GM12873 (cell line): ENCODE data around the gene GTF2IRD1.

Source experiments
- TF ChIP-seq, protein P1 (sequence below): IDR thresholded peaks from 2 replicates; pipeline ENCODE4 v1.5.1; 2012; ENCODE audit warnings: low read depth, mild to moderate bottlenecking, moderate library complexity, low read length, control low read depth; ENCODE audit not compliant: insufficient read depth; ENCODE audit errors: missing control alignments

Gene GTF2IRD1

DNA sequence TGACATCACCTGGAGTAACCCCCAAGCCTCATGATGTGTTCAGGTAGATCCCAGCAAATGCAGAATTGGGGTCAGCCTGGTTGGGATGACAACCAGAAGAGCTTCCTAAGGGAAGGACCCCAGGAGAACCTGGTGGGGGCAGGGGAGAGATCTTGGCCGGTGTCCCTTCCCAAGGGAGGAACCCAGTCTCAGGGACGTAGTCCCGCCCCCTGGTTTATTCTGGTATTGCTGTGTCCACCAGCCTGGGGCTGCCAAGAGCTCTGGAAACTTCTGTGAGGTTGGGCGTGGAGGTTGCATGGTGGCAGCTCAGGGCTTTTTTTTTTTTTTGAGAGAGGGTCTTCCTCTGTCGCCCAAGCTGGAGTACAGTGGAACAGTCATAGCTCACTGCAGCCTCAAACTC lies 19.4 kb downstream of the GTF2IRD1 start:
- TF ChIP-seq, protein P1, sequence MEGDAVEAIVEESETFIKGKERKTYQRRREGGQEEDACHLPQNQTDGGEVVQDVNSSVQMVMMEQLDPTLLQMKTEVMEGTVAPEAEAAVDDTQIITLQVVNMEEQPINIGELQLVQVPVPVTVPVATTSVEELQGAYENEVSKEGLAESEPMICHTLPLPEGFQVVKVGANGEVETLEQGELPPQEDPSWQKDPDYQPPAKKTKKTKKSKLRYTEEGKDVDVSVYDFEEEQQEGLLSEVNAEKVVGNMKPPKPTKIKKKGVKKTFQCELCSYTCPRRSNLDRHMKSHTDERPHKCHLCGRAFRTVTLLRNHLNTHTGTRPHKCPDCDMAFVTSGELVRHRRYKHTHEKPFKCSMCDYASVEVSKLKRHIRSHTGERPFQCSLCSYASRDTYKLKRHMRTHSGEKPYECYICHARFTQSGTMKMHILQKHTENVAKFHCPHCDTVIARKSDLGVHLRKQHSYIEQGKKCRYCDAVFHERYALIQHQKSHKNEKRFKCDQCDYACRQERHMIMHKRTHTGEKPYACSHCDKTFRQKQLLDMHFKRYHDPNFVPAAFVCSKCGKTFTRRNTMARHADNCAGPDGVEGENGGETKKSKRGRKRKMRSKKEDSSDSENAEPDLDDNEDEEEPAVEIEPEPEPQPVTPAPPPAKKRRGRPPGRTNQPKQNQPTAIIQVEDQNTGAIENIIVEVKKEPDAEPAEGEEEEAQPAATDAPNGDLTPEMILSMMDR, result no peak

DNA sequence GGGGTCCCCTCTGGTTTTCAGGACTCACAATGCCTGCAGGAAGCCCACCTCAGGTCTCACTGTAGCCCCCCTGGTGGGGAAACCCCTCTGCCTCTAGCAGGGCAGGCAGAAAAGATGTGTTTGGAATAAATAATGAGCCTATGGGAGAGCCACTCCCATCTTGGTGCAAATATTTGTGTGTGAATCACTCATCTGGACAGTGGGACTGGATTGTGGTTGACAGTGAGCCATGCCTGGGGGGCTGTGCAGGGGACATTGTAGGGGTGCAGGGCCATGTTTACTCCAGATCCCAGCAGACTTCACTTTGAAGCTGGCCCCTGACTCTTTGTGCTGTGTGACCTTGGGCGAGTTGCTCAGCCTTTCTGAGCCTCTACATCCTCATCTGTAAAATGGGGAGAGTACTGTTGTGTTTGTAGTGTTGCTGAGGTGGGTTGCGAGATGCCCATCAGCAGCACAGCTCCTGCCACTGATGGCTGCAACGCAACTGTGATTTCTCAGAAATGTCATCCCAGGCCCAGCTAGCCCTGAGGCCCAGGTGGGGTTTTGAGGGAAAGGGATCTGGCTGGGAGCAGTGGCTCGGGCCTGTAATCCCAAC lies 20.7 kb downstream of the GTF2IRD1 start:
- TF ChIP-seq, protein P1, result no peak

DNA sequence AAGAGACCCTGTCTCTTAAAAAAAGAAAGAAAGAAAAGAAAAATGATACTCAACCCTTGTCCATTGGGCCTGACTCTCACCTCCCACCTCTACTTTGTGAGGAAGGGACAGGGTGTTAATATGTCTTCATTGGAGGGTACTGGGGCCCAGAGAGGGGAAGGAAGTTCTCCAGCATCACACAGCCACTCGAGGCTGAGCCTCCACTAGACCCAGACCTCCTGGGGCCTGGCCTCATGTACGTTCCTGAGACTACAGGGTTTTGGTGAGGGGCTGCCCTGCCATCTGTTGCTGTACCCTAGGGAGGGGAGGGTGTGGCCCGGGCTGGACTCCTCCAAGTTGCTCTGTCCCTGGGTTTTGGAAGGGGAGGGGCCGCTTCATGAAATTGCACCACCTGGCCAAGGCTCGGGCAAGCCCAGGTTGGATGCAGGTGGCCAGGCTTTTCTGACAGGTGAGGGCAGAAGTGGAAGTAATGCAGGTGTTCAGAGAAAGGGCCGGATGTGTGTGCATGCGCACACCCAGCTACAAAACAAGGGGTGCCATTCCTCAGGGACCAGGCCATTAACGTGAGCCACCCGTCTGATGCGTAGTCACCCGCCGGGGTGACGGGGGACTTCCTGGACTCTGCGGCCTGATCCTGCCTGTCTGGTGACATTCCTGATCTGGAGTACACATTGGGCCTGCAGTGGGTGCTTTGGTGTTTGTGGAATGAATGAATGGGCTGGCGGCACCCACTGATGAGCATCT lies 21.7 kb downstream of the GTF2IRD1 start:
- TF ChIP-seq, protein P1, result no peak

DNA sequence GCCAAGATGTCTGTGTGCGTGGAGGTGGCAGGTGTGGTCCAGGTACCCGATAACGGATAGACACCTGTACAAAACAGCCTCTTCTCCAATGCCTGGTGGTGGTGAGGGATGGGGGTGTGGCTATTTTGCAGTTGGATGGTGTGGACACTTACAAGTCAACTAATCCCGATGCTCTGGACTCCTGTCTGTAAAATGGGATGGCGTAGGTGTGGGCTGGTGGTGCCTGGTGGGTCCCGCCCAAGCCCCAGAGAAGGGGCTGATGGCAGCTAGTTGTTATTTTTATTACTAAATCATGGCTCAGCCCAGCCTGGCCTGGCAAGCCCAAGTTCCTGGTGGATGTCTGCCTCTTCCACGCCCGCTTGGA lies 22.3 kb downstream of the GTF2IRD1 start:
- TF ChIP-seq, protein P1, result no peak

DNA sequence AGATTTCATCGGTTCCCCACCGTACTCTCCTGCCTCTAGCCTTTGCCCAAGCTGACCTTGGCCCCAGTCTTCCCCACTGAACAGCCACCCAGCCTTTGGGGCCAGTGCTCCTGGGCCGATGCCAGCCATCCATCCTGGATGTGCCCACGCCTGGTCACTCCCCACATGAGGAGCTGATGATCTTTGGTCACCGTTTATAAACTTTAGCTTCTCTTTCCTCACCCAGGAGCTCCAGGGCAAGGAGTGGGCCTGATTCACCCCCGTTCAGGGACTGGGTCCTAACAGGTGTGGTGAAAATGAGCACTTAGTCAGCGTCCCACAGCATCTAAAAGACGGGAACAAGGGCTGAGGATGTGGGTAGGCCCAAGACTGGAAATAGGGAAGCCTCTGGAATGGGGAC lies 22.9 kb downstream of the GTF2IRD1 start:
- TF ChIP-seq, protein P1, result no peak

DNA sequence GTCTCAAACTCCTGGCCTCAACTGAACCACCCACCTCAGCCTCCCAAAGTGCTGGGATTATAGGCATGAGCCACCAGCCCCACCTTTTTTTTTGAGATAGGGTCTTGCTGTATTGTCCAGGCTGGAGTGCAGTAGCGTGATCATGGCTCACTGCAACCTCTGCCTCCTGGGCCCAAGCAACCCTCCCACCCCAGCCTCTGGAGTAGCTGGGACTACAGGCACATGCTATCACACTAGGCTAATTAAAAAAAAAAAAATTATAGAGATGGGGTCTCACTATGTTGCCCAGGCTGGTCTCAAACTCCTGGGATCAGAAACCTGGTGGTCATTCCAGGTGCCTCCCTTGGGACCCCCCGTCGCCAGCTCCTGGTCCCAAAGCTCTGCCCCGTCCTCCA lies 25.0 kb downstream of the GTF2IRD1 start:
- TF ChIP-seq, protein P1, result no peak

DNA sequence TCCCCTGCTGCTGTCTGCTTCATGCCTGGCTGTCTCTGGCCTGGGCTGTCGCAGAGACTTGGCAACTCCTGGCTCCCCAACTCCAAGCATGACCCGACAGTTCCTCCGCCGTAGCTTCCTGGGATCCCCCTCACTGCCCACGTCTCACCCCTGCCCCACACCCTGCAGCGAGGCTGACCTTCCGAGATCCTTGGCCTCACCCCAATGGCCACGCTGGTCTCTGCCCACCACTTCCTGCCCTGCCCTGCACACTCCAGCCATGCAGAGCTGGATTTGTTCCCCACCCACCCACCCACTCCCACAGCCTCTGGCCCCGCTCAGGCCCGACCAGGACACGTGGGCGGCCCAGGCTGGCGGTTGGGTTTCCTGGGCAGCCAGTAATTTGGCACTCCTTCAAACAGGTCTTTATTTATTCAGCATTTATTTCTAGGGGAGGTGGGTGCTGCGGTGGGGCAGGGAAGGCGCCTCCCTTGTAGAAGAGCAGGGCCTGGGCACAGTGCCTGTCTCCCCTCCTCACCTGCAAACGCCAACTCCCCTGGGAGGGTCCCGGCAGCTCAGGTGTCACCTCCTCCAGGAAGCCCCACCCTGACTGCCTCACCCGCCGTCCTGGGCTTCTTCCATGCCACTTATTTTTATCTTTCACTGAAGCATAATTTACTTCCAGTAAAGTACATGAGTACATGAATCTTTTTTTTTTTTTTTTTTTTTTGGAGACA lies 25.5 kb downstream of the GTF2IRD1 start:
- TF ChIP-seq, protein P1, result no peak
